GM18873 (cell line): ENCODE measurements around the gene RBMS1.

Source experiments
- ATAC-seq: cut with Tn5 transposase; IDR thresholded peaks from one replicate; pipeline ENCODE4 v1.9.1; 2021; ENCODE audit warnings: mild to moderate bottlenecking, moderate library complexity, moderate number of reproducible peaks; ENCODE audit not compliant: unreplicated experiment, low FRiP score

RBMS1 gene

GRCh38 chr2:160268151-160268781 is 225.3 kb downstream of the RBMS1 start:
- ATAC-seq = no peak

DNA sequence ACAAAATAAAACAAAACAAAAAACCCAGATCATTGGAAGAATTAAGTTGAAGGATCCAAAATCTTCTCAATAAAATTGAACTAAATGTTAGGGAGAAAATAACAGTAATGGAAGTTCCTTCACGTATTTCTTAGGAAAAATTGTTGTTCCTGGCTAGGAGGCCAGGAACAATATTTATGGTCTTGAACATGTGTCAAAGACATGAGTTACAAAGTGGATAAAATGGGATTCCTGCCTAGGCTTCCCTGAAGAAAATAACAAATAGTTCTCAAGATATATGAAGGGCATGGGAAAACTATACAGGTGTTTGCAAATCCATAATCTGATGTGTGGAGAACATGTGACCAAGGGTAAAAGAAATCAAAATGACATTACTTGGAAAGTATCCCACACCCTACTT is 225.9 kb downstream of the RBMS1 start:
- no peak for ATAC-seq

GRCh38 chr2:160267022-160267421 is 226.6 kb downstream of the RBMS1 start:
- ATAC-seq = no peak

GRCh38 chr2:160266037-160266551 is 227.5 kb downstream of the RBMS1 start:
- peak; percentile 56 for ATAC-seq

GRCh38 chr2:160264308-160264707 is 229.3 kb downstream of the RBMS1 start:
- no peak for ATAC-seq

GRCh38 chr2:160261732-160262131 is 231.9 kb downstream of the RBMS1 start:
- no peak for ATAC-seq

DNA sequence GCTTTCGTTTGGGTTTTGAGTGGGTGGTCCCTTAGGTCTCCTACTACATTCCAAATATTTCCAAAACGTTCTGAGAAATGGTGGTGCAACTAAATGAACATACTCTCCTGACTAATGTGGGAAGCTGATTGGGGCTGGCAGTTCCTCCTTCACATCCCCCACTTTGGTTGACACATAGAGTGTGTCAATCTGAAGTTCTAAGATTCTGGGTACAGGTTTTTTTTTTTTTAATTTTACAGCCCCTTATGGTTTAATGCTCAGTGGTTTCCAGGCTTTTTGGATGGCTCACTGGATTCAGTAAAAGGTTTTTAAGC is 235.2 kb downstream of the RBMS1 start:
- no peak for ATAC-seq

DNA sequence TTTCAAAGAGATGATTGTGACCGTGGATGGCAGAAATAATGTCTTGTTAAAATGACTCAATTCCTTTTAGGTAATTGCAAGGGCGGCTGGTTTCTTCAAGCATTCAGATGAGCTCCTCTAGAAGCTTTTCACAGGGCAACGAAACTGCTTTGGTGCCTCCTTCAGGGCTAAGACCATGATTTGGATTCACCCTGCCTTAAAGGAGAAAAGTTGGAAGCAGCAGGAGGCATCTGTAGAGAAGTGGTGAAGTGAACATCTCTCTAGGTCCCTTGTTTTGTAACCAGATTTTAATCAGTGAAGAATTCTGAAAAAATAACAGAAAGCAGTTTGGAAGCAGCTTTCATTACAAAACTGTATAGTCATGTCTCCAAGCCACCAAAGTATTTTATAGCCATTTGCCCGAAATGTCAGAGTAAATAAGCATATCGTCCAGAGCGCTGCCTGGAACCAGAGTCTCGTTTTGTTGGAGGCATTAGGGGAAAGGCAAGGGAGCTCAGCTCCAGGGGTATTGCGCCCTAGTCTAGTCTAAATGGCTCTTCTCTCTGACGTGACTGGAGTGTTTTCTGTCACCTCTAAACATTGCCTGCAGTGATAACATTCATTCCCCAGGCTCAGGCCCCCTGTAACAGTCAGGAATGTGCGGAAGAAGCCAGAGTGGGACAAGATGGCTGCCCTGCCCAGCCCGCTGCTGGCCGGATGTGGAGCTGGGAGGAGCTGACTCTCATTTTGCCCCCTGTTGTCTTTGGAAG is 235.7 kb downstream of the RBMS1 start:
- ATAC-seq = no peak

- ATAC-seq = no peak
Observed at GRCh38 chr2:160257041-160257742, 236.4 kb downstream of the RBMS1 start.

DNA sequence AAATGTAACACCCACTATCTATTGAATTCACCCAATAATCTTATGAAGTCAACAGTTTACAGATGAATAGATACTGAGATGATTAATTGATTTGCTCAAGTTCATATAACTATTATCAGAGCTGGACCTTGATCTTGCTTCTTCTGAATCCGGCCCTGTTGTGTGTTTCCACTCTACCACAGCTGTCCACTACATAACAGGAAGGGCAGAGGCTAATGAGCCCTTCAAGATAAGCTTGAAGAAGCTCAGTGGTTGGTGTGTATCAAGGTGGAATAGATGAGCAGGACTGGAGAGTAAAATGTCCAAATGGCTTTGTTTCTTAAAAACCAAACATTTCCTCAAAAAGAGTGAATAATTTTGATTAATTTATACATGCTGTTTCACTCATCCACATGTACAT is 237.1 kb downstream of the RBMS1 start:
- ATAC-seq = no peak

GRCh38 chr2:160255408-160255807 is 238.2 kb downstream of the RBMS1 start:
- ATAC-seq = no peak

DNA sequence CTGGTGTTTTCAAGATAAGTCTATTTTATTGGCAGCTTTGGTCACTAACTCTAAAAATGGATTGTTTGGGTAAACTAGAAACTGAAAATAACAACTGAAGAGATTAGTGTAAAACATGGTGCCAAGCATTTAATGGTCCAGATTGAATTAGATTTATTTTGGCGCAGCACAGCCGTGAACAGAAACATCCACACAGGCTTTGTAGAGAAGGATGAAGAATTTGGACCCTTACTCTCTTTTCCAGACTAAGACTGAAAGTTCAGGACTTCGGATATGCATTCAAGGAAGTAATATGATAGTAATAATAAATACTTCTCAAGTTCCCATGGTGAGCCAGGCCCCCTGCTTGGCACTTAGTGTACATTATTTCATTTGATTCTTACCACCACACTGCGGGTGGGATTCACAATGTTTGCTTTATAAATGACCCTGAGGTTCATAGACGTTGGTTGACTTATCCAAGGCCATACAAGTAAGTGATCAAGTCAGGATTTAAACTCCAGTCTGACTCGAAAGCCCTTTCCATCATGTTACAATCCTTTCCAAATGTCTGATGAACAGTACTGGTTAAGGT is 239.3 kb downstream of the RBMS1 start:
- no peak for ATAC-seq

- no peak for ATAC-seq
Observed at GRCh38 chr2:160253440-160254188, 240.0 kb downstream of the RBMS1 start.

DNA sequence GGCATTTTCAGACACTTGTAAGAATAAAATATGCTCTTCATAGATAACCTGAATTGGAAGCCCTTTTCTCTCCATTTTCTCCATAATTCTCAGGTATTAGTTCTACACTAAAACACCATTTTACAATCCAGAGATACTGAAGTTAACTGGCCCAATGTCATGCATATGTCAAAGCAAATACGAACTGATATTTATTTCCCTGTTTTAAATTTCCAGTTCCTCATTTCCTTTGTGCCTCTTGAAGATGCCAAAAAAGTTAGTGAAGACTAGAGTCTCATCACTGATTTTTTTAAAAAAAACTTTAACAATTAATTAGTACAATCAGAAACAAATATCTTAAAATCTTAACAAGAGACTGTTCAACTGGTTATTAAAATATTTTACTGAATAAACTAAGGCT is 240.7 kb downstream of the RBMS1 start:
- ATAC-seq = no peak

- no peak for ATAC-seq
Observed at GRCh38 chr2:160252278-160252887, 241.2 kb downstream of the RBMS1 start.

GRCh38 chr2:160251569-160251968 is 242.0 kb downstream of the RBMS1 start:
- no peak for ATAC-seq

DNA sequence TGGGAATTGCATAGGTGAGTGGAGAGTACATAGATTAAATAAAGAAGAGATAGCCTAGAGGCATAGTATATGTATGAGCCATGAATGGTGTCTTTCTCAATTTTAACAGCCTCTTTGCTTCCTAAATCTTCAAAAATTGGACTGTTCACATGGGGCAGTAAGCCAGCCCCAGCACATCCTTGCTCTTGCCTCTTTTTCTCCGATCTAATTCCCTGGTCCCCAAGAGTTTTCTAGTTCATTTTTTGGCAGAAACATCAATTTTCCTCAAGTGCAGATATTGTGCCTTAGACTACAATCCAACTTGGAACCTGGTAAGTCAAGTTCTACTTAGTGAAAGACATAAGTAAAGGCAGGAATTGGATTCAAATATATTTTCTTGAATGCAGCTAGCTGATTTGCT is 243.7 kb downstream of the RBMS1 start:
- ATAC-seq = no peak

DNA sequence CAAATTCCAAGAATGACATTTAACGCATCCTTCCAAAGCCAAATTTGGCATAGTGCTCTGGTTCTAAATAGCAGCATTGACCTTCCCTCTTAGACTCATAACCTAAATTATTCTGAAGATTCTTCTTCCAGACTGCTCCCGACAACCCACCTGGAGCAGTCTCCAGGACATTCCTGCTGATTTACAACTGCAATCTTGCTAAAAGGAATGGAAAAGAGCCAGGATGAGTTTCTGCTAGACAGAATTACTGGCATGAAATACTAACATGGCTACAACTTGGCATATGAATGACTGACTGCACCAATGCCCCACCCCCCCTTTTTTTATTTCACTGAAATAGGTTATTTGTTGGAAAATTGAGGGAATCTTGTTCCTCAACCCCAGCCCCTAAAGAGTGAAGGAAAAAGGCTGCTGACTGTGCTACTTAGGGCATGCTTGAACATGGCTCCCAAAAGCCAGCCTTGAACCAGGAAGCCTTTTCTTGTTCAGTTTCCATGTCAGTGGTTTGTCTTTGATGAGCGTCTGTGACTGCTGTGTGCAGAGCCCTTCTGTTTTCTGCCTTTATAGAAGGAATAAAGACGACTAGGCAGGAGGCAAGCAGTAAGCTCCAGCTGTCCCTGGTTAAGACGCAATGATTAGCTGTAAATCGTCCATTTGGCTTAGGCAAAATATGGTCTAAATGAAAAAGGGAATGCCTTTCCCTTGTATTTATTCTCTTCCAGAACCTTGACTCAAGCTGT is 246.1 kb downstream of the RBMS1 start:
- no peak for ATAC-seq

DNA sequence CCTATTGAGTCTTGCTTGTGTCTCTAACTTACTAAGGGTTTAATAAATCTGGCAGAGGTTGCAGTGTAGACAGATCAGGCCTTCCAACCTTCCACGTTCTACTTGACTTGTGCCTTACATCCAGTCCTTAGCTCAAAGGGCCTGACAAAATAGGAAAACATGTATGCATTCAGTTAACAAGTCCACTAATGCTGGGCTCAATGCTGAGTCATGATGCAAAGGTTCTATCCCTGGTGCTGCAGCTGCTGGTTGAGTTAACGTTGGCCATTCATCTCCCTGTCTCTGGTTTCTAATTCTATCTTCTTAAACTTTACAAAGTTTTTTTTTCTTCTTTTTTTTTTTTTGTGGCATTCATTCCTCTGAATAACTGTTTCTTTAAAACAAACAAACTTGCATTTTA is 247.3 kb downstream of the RBMS1 start:
- no peak for ATAC-seq
